Erythroblast (primary cell): Measurements from ENCODE around the gene ACACB.

ENCODE experiments used
- GATA1 ChIP-seq: IDR thresholded peaks from 2 replicates; pipeline ENCODE4 v1.6.1; 2011; ENCODE audit warnings: low read depth, mild to moderate bottlenecking, control low read depth, low read length, moderate library complexity
- POLR2A ChIP-seq: IDR thresholded peaks from 2 replicates; pipeline ENCODE4 v1.6.1; 2011; ENCODE audit warnings: mild to moderate bottlenecking, low read length

GRCh38 chr12:109290061-109290460 is 173.7 kb downstream of the ACACB start:
- TF ChIP-seq POLR2A = no peak
- TF ChIP-seq GATA1 = no peak
